ENCODE measurements around the gene SLC10A7. TPM values are rescaled to one million over a fixed set of nuclear protein-coding genes. Genes with fewer than 3 reads are reported as not detected.
A peak's percentile ranks its signal among the peaks of the same experiment; 100 is the strongest.

Gene SLC10A7
- total and polyA plus RNA-seq, 9 of the 15 experiments (the other 6 are each of a cell fraction or from before 2014, with no cell fraction given), result 6.4 to 22.8 (median 16.1) TPM

GRCh38 chr4:146520896-146521540, 722 bp downstream of the SLC10A7 start (continued):
- TF ChIP-seq POLR2B (IDR thresholded peaks at IDR 0.05; ENCODE audit: low read depth, partially characterized antibody) (peak; percentile 51), CEBPB (tag; IDR thresholded peaks at IDR 0.05) (no peak), ZNF561 (CRISPR knock-in tag; conservative IDR thresholded peaks at IDR 0.05) (no peak), SLC30A9 (CRISPR knock-in tag; IDR thresholded peaks at IDR 0.05) (no peak), ERF (CRISPR knock-in tag; IDR thresholded peaks at IDR 0.05) (no peak), JUN (IDR thresholded peaks at IDR 0.05; ENCODE audit: borderline replicate concordance, low read depth, low read length) (no peak), JUN (CRISPR knock-in tag; IDR thresholded peaks at IDR 0.05; ENCODE audit: borderline replicate concordance) (no peak), ZNF639 (CRISPR knock-in tag; conservative IDR thresholded peaks at IDR 0.05 in 1 of 2, IDR thresholded peaks at IDR 0.05 in 1 of 2) (no peak), RBBP5 (IDR thresholded peaks at IDR 0.05; ENCODE audit: borderline replicate concordance, insufficient read depth, low read length, poor library complexity, severe bottlenecking) (no peak), ILF3 (IDR thresholded peaks at IDR 0.05; ENCODE audit: borderline replicate concordance) (no peak), BRCA1 (IDR thresholded peaks at IDR 0.05) (no peak), BRCA1 (CRISPR knock-in tag; IDR thresholded peaks at IDR 0.05) (no peak), NBN (IDR thresholded peaks at IDR 0.05; ENCODE audit: low read depth) (peak; percentile 66; the same call in 1 of the 2 replicates), KLF1 (tag; IDR thresholded peaks at IDR 0.05) (no peak), ZNF174 (CRISPR knock-in tag; IDR thresholded peaks at IDR 0.05) (no peak), NFATC3 (IDR thresholded peaks at IDR 0.05) (no peak)
- TF ChIP-seq, protein P1, sequence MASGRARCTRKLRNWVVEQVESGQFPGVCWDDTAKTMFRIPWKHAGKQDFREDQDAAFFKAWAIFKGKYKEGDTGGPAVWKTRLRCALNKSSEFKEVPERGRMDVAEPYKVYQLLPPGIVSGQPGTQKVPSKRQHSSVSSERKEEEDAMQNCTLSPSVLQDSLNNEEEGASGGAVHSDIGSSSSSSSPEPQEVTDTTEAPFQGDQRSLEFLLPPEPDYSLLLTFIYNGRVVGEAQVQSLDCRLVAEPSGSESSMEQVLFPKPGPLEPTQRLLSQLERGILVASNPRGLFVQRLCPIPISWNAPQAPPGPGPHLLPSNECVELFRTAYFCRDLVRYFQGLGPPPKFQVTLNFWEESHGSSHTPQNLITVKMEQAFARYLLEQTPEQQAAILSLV (tag; IDR thresholded peaks at IDR 0.05), result no peak
- TF ChIP-seq, protein P2, sequence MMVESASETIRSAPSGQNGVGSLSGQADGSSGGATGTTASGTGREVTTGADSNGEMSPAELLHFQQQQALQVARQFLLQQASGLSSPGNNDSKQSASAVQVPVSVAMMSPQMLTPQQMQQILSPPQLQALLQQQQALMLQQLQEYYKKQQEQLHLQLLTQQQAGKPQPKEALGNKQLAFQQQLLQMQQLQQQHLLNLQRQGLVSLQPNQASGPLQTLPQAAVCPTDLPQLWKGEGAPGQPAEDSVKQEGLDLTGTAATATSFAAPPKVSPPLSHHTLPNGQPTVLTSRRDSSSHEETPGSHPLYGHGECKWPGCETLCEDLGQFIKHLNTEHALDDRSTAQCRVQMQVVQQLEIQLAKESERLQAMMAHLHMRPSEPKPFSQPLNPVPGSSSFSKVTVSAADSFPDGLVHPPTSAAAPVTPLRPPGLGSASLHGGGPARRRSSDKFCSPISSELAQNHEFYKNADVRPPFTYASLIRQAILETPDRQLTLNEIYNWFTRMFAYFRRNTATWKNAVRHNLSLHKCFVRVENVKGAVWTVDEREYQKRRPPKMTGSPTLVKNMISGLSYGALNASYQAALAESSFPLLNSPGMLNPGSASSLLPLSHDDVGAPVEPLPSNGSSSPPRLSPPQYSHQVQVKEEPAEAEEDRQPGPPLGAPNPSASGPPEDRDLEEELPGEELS (CRISPR knock-in tag; IDR thresholded peaks at IDR 0.05; ENCODE audit: borderline replicate concordance), result no peak
- TF ChIP-seq, protein P3, sequence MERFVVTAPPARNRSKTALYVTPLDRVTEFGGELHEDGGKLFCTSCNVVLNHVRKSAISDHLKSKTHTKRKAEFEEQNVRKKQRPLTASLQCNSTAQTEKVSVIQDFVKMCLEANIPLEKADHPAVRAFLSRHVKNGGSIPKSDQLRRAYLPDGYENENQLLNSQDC (CRISPR knock-in tag; IDR thresholded peaks at IDR 0.05), result no peak
- TF ChIP-seq, protein P4, sequence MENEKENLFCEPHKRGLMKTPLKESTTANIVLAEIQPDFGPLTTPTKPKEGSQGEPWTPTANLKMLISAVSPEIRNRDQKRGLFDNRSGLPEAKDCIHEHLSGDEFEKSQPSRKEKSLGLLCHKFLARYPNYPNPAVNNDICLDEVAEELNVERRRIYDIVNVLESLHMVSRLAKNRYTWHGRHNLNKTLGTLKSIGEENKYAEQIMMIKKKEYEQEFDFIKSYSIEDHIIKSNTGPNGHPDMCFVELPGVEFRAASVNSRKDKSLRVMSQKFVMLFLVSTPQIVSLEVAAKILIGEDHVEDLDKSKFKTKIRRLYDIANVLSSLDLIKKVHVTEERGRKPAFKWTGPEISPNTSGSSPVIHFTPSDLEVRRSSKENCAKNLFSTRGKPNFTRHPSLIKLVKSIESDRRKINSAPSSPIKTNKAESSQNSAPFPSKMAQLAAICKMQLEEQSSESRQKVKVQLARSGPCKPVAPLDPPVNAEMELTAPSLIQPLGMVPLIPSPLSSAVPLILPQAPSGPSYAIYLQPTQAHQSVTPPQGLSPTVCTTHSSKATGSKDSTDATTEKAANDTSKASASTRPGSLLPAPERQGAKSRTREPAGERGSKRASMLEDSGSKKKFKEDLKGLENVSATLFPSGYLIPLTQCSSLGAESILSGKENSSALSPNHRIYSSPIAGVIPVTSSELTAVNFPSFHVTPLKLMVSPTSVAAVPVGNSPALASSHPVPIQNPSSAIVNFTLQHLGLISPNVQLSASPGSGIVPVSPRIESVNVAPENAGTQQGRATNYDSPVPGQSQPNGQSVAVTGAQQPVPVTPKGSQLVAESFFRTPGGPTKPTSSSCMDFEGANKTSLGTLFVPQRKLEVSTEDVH (IDR thresholded peaks at IDR 0.05; ENCODE audit: low read depth, partially characterized antibody), result peak; percentile 26

All from K562 (cell line).